Endothelial cell (in vitro differentiated cells): ENCODE data around the gene FGL2. TPM values are rescaled to one million over a fixed set of nuclear protein-coding genes. Genes with fewer than 3 reads are reported as not detected.
"Not testable (repeated sequence)": the region's sequence is repeated elsewhere in the genome, so short reads cannot be mapped to it uniquely, and the experiment has no call there.

ENCODE experiments used
- DNase-seq: peaks from one replicate; pipeline ENCODE4 v3.0.0; 2021; ENCODE audit warnings: low spot score
- H3K27ac Mint-ChIP-seq: one replicate; pipeline ENCODE4 v1.8.0; 2021; ENCODE audit warnings: mixed read lengths, inconsistent platforms; ENCODE audit not compliant: unreplicated experiment
- H3K27me3 Mint-ChIP-seq: one replicate; pipeline ENCODE4 v1.8.0; 2021; ENCODE audit warnings: mild to moderate bottlenecking, moderate library complexity, mixed read lengths, inconsistent platforms; ENCODE audit not compliant: unreplicated experiment
- H3K36me3 Mint-ChIP-seq: one replicate; pipeline ENCODE4 v1.8.0; 2021; ENCODE audit warnings: mild to moderate bottlenecking, low read depth, mixed read lengths, inconsistent platforms; ENCODE audit not compliant: unreplicated experiment
- H3K4me1 Mint-ChIP-seq: one replicate; pipeline ENCODE4 v1.8.0; 2021; ENCODE audit warnings: mild to moderate bottlenecking, mixed read lengths, inconsistent platforms; ENCODE audit not compliant: unreplicated experiment
- H3K4me3 Mint-ChIP-seq: one replicate; pipeline ENCODE4 v1.8.0; 2021; ENCODE audit warnings: mild to moderate bottlenecking, mixed read lengths, inconsistent platforms; ENCODE audit not compliant: unreplicated experiment
- H3K9me3 Mint-ChIP-seq: one replicate; pipeline ENCODE4 v1.8.0; 2021; ENCODE audit warnings: mixed read lengths, inconsistent platforms; ENCODE audit not compliant: unreplicated experiment
- total RNA-seq: library from RNA; stranded (reverse); fragmentation: NEBNext Ultra II Directional; extraction: Animal tissue kit (Norgen Biotek cat#: 25700); gene quantifications from one replicate; pipeline ENCODE4 v1.2.1, GENCODE V29; 2021; ENCODE audit not compliant: unreplicated experiment
- TF ChIP-seq, protein P1 (sequence below): fragments of 200-600 bp; sonication (generic); IDR thresholded peaks from one replicate; pipeline ENCODE4 v1.5.0; 2021; ENCODE audit warnings: antibody characterized with exemption; ENCODE audit not compliant: unreplicated experiment

FGL2 gene
- total RNA-seq, 1 donor from 2014 or later: not detected

- TF ChIP-seq, protein P1, sequence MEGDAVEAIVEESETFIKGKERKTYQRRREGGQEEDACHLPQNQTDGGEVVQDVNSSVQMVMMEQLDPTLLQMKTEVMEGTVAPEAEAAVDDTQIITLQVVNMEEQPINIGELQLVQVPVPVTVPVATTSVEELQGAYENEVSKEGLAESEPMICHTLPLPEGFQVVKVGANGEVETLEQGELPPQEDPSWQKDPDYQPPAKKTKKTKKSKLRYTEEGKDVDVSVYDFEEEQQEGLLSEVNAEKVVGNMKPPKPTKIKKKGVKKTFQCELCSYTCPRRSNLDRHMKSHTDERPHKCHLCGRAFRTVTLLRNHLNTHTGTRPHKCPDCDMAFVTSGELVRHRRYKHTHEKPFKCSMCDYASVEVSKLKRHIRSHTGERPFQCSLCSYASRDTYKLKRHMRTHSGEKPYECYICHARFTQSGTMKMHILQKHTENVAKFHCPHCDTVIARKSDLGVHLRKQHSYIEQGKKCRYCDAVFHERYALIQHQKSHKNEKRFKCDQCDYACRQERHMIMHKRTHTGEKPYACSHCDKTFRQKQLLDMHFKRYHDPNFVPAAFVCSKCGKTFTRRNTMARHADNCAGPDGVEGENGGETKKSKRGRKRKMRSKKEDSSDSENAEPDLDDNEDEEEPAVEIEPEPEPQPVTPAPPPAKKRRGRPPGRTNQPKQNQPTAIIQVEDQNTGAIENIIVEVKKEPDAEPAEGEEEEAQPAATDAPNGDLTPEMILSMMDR: no peak
- no peak overlapping the region for H3K4me3 Mint-ChIP-seq
- H3K9me3 Mint-ChIP-seq: peaks cover 9% of the 10 kb centered on the region
- peaks cover 2% of the 10 kb centered on the region for H3K27me3 Mint-ChIP-seq
- DNase-seq: no peak
- peaks cover 15% of the 10 kb centered on the region for H3K36me3 Mint-ChIP-seq
- H3K4me1 Mint-ChIP-seq: peaks cover 10% of the 10 kb centered on the region
- H3K27ac Mint-ChIP-seq: no peak overlapping the region
These were observed 23.6 kb upstream of the FGL2 start for GRCh38 chr7:77223261-77223660.

- peaks cover 13% of the 10 kb centered on the region for H3K36me3 Mint-ChIP-seq
- TF ChIP-seq, protein P1: no peak
- no peak overlapping the region for H3K4me3 Mint-ChIP-seq
- H3K9me3 Mint-ChIP-seq: peaks cover 9% of the 10 kb centered on the region
- peaks cover 2% of the 10 kb centered on the region for H3K27me3 Mint-ChIP-seq
- no peak overlapping the region for H3K27ac Mint-ChIP-seq
- H3K4me1 Mint-ChIP-seq: peaks cover 10% of the 10 kb centered on the region
- no peak for DNase-seq
These were observed 23.2 kb upstream of the FGL2 start for GRCh38 chr7:77222819-77223218.

DNA sequence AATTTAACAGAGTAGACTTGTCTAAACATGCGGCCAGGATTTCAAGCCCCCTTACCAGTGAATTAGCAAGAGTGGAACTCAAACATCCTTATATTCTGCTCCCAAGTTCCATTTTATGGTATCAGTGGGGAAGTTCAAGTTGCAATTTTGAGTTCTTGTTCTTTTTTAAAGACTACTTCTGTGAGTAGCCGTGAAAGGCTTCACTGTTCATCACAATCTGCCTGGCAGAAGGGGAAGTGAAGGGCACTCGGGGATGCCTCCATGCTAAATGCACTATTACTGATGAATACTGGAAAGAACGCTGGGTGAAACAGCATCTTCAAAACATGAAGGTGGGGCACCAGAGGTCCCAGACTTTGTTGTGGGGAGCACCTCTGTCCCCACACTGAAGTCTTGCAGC lies 22.4 kb upstream of the FGL2 start:
- peaks cover 13% of the 10 kb centered on the region for H3K36me3 Mint-ChIP-seq
- DNase-seq: no peak
- TF ChIP-seq, protein P1: no peak
- peaks cover 8% of the 10 kb centered on the region for H3K4me1 Mint-ChIP-seq
- H3K27me3 Mint-ChIP-seq: peaks cover 2% of the 10 kb centered on the region
- H3K9me3 Mint-ChIP-seq: peaks cover 9% of the 10 kb centered on the region
- H3K4me3 Mint-ChIP-seq: no peak overlapping the region
- H3K27ac Mint-ChIP-seq: no peak overlapping the region

- not testable (repeated sequence) for H3K27me3 Mint-ChIP-seq, H3K9me3 Mint-ChIP-seq, DNase-seq, H3K4me3 Mint-ChIP-seq, H3K27ac Mint-ChIP-seq, H3K4me1 Mint-ChIP-seq
- H3K36me3 Mint-ChIP-seq: peaks cover 13% of the 10 kb centered on the region
These were observed 20.2 kb upstream of the FGL2 start for GRCh38 chr7:77219701-77220331.

- H3K9me3 Mint-ChIP-seq: peaks cover 9% of the 10 kb centered on the region
- DNase-seq: no peak
- TF ChIP-seq, protein P1: no peak
- H3K36me3 Mint-ChIP-seq: peaks cover 13% of the 10 kb centered on the region
- no peaks in the 10 kb centered on the region for H3K4me1 Mint-ChIP-seq
- no peak overlapping the region for H3K27ac Mint-ChIP-seq
- H3K4me3 Mint-ChIP-seq: no peak overlapping the region
- H3K27me3 Mint-ChIP-seq: peaks cover 2% of the 10 kb centered on the region
These were observed 18.0 kb upstream of the FGL2 start for GRCh38 chr7:77217474-77218185.
